Measurements from ENCODE around the gene ROS1. TPM values are rescaled to one million over a fixed set of nuclear protein-coding genes. Genes with fewer than 3 reads are reported as not detected.

The ROS1 gene
- total RNA-seq, 1 experiment from 2014 or later: not detected

DNA sequence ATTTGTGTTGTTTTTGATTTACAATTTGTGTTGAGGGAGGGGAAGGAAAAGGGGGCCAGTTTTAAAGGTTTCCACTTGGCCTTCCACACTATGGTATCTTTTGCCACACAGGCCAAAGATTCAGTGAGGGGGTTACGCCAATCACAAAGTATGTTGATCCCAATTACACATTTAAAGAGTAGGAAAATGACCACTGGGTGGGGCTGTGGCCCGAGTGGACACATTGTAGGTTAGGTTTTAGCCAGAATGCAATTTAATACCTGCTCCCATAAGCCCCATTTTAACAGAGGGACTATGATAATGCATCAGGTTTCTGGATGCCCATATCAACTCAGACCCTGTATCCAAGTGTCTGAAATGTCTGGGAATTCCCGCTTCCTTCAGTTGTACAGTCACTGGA is 144.8 kb downstream of the ROS1 start:
- no peak overlapping the region for H3K4me2 ChIP-seq (ENCODE audit: insufficient read depth, insufficient read length, low read length)
- H3K56ac ChIP-seq (ENCODE audit: insufficient read length, low read depth, low read length): no peak overlapping the region
- H3K27me3 Mint-ChIP-seq (ENCODE audit: low read depth): peaks cover 4% of the 10 kb centered on the region
- no peaks in the 10 kb centered on the region for H3K79me1 ChIP-seq (ENCODE audit: insufficient read depth, low read depth, low read length, poor library complexity, severe bottlenecking)
- no peak overlapping the region for H2AK5ac ChIP-seq (ENCODE audit: insufficient read length, low read length)
- H3K4me1 ChIP-seq (ENCODE audit: insufficient read depth, low read length): no peaks in the 10 kb centered on the region
- no peak overlapping the region for H2BK20ac ChIP-seq (ENCODE audit: low read depth, low read length, poor library complexity, severe bottlenecking)
- H3K4me3 Mint-ChIP-seq: no peak overlapping the region
- H3K9ac ChIP-seq (ENCODE audit: extremely low read depth, insufficient read length, low read length): no peak overlapping the region
- H3K4me1 Mint-ChIP-seq: peaks cover 0 to 4% of the 10 kb centered on the region in 2 experiments; a peak in 2 of 4 replicates
- TF ChIP-seq, protein P1, sequence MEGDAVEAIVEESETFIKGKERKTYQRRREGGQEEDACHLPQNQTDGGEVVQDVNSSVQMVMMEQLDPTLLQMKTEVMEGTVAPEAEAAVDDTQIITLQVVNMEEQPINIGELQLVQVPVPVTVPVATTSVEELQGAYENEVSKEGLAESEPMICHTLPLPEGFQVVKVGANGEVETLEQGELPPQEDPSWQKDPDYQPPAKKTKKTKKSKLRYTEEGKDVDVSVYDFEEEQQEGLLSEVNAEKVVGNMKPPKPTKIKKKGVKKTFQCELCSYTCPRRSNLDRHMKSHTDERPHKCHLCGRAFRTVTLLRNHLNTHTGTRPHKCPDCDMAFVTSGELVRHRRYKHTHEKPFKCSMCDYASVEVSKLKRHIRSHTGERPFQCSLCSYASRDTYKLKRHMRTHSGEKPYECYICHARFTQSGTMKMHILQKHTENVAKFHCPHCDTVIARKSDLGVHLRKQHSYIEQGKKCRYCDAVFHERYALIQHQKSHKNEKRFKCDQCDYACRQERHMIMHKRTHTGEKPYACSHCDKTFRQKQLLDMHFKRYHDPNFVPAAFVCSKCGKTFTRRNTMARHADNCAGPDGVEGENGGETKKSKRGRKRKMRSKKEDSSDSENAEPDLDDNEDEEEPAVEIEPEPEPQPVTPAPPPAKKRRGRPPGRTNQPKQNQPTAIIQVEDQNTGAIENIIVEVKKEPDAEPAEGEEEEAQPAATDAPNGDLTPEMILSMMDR (conservative IDR thresholded peaks at IDR 0.05): peak; percentile 62
- DNase-seq: no peak
- H3K36me3 Mint-ChIP-seq (ENCODE audit: insufficient read depth in 1 of 3, low read depth in 3 of 3): no peaks in the 10 kb centered on the region
- H4K8ac ChIP-seq (replicated peaks; ENCODE audit: insufficient read length, low read depth, low read length): no peak overlapping the region
- no peak overlapping the region for H3K27ac Mint-ChIP-seq
- H2BK5ac ChIP-seq (ENCODE audit: insufficient read length, low read length): no peak overlapping the region
- no peak overlapping the region for H2BK15ac ChIP-seq (ENCODE audit: low read depth, low read length)
- H4K5ac ChIP-seq (ENCODE audit: insufficient read length, low read depth, low read length): no peak overlapping the region
- no peak overlapping the region for H4K91ac ChIP-seq (ENCODE audit: insufficient read length, low read depth, low read length)
- WGBS (ENCODE audit: extremely low coverage, insufficient read length, low lambda C conversion rate): no CpG with 5 or more reads among the region's 3 CpGs
- no peak overlapping the region for H2BK12ac ChIP-seq (ENCODE audit: insufficient read length, low read depth, low read length)
- H4K20me1 ChIP-seq (ENCODE audit: control insufficient read depth, insufficient read depth, insufficient read length): no peaks in the 10 kb centered on the region
- H3K23ac ChIP-seq (ENCODE audit: insufficient read length, low read depth, low read length): no peak overlapping the region
- H3K14ac ChIP-seq (ENCODE audit: insufficient read depth, low read length): no peak overlapping the region
- H2BK120ac ChIP-seq (ENCODE audit: low read depth, low read length, poor library complexity, severe bottlenecking): no peak overlapping the region
- no peak overlapping the region for H3T11ph ChIP-seq (ENCODE audit: low read length)
- no peak overlapping the region for H3K27ac ChIP-seq (ENCODE audit: insufficient read length, low read depth, low read length)
- H3K79me2 ChIP-seq (ENCODE audit: insufficient read depth, low read length): no peaks in the 10 kb centered on the region
- no peak overlapping the region for H2AFZ ChIP-seq (ENCODE audit: low read length)
- H3K9me3 ChIP-seq (ENCODE audit: control insufficient read depth, low read depth, low read length): no peaks in the 10 kb centered on the region
- H3K18ac ChIP-seq (ENCODE audit: insufficient read length, low read depth, low read length): no peak overlapping the region
- H3K4ac ChIP-seq (ENCODE audit: low read depth, low read length): no peak overlapping the region
- no peaks in the 10 kb centered on the region for H3K23me2 ChIP-seq (ENCODE audit: insufficient read length, low read depth, low read length, poor library complexity, severe bottlenecking)
- no peaks in the 10 kb centered on the region for H3K9me3 Mint-ChIP-seq
- H3K27me3 ChIP-seq (ENCODE audit: insufficient read depth, low read length): no peaks in the 10 kb centered on the region
